D721Med (cell line): ENCODE results near the gene C1R.

Experiments
- DNase-seq: peaks from one replicate; pipeline ENCODE4 v3.0.0; 2011; ENCODE audit warnings: low spot score; ENCODE audit not compliant: insufficient read length
- FAIRE-seq: peaks from 2 replicates; lab custom pipeline; 2011; peaks lifted over from hg19 to GRCh38; lab: Jason Lieb, UNC
- CTCF ChIP-seq: IDR thresholded peaks from 2 replicates; pipeline ENCODE4 v1.5.1; 2012; ENCODE audit warnings: mild to moderate bottlenecking, control low read depth; ENCODE audit not compliant: insufficient read depth; ENCODE audit errors: missing control alignments

C1R gene

GRCh38 chr12:7099290-7099996 is 7.2 kb upstream of the C1R start:
- DNase-seq, result no peak
- no peak for FAIRE-seq
- no peak for TF ChIP-seq CTCF

GRCh38 chr12:7096979-7097378 is 4.7 kb upstream of the C1R start:
- DNase-seq (no peak), FAIRE-seq (no peak)
- TF ChIP-seq CTCF, result no peak

- DNase-seq (no peak), FAIRE-seq (no peak)
- TF ChIP-seq CTCF, result no peak
These were observed 4.0 kb upstream of the C1R start for GRCh38 chr12:7096006-7096932.

GRCh38 chr12:7093892-7094291 is 1.6 kb upstream of the C1R start:
- no peak for DNase-seq
- no peak for TF ChIP-seq CTCF
- FAIRE-seq, result no peak

- no peak for DNase-seq
- no peak for FAIRE-seq
- no peak for TF ChIP-seq CTCF
These were observed 1.2 kb upstream of the C1R start for GRCh38 chr12:7093486-7093885.

- FAIRE-seq, result no peak
These were observed 778 bp upstream of the C1R start for GRCh38 chr12:7092986-7093460.

More at GRCh38 chr12:7092986-7093460, 778 bp upstream of the C1R start:
- TF ChIP-seq CTCF, result no peak
- no peak for DNase-seq
